ENCODE measurements around the gene SLC9A9. TPM values are rescaled to one million over a fixed set of nuclear protein-coding genes. Genes with fewer than 3 reads are reported as not detected.

SLC9A9 gene
- total and polyA plus RNA-seq, 9 of the 15 experiments (the other 6 are each of a cell fraction or from before 2014, with no cell fraction given): 0.03 to 0.13 TPM; not detected in 7

GRCh38 chr3:143653935-143654334 lies 194.3 kb downstream of the SLC9A9 start (continued):
- TF ChIP-seq, protein P1, sequence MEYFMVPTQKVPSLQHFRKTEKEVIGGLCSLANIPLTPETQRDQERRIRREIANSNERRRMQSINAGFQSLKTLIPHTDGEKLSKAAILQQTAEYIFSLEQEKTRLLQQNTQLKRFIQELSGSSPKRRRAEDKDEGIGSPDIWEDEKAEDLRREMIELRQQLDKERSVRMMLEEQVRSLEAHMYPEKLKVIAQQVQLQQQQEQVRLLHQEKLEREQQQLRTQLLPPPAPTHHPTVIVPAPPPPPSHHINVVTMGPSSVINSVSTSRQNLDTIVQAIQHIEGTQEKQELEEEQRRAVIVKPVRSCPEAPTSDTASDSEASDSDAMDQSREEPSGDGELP (CRISPR knock-in tag; IDR thresholded peaks at IDR 0.05; ENCODE audit: borderline replicate concordance): no peak
- TF ChIP-seq NEUROD1 (IDR thresholded peaks at IDR 0.05; ENCODE audit: borderline replicate concordance, low read depth, low read length, partially characterized antibody): no peak
- TF ChIP-seq ZNF766 (CRISPR knock-in tag; conservative IDR thresholded peaks at IDR 0.05): no peak
- TF ChIP-seq GABPB1 (CRISPR knock-in tag; IDR thresholded peaks at IDR 0.05): no peak
- peak; percentile 77 for TF ChIP-seq MAFK (IDR thresholded peaks at IDR 0.05; ENCODE audit: low read length)
- TF ChIP-seq, protein P2, sequence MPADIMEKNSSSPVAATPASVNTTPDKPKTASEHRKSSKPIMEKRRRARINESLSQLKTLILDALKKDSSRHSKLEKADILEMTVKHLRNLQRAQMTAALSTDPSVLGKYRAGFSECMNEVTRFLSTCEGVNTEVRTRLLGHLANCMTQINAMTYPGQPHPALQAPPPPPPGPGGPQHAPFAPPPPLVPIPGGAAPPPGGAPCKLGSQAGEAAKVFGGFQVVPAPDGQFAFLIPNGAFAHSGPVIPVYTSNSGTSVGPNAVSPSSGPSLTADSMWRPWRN (IDR thresholded peaks at IDR 0.05; ENCODE audit: low read depth): no peak
- TF ChIP-seq C11orf30 (IDR thresholded peaks at IDR 0.05; ENCODE audit: low read depth): peak; percentile 74
- TF ChIP-seq SMARCA5 (IDR thresholded peaks at IDR 0.05): no peak
- TF ChIP-seq ZNF583 (CRISPR knock-in tag; IDR thresholded peaks at IDR 0.05): no peak
- peak; percentile 84 for TF ChIP-seq MAFF (IDR thresholded peaks at IDR 0.05; ENCODE audit: low read length)
- no peak for TF ChIP-seq ZNF584 (CRISPR knock-in tag; IDR thresholded peaks at IDR 0.05; ENCODE audit: low read depth)
- no peak for TF ChIP-seq FOXK2 (conservative IDR thresholded peaks at IDR 0.05 in 1 of 2, IDR thresholded peaks at IDR 0.05 in 1 of 2; ENCODE audit: low read depth in 2 of 2)
- no peak for TF ChIP-seq KAT2B (IDR thresholded peaks at IDR 0.05; ENCODE audit: low read depth, low read length)
- no peak for TF ChIP-seq ZNF717 (CRISPR knock-in tag; IDR thresholded peaks at IDR 0.05)
- TF ChIP-seq PBX2 (CRISPR knock-in tag; IDR thresholded peaks at IDR 0.05; ENCODE audit: low read depth): no peak
- TF ChIP-seq PBX2 (tag; conservative IDR thresholded peaks at IDR 0.05; ENCODE audit: low read depth): no peak
- peak; percentile 81 for TF ChIP-seq ZNF316 (IDR thresholded peaks at IDR 0.05)
- TF ChIP-seq SUPT5H (IDR thresholded peaks at IDR 0.05): no peak
- no peak for TF ChIP-seq GATAD2B (IDR thresholded peaks at IDR 0.05; ENCODE audit: borderline replicate concordance)
- TF ChIP-seq KDM4B (IDR thresholded peaks at IDR 0.05; ENCODE audit: borderline replicate concordance in 2 of 2, low read depth in 1 of 2): no peak
- no peak for TF ChIP-seq ZFP30 (CRISPR knock-in tag; IDR thresholded peaks at IDR 0.05; ENCODE audit: borderline replicate concordance)
- TF ChIP-seq COPS2 (conservative IDR thresholded peaks at IDR 0.05): no peak
- no peak for TF ChIP-seq ZNF143 (CRISPR knock-in tag; IDR thresholded peaks at IDR 0.05)
- TF ChIP-seq ILK (tag; IDR thresholded peaks at IDR 0.05; ENCODE audit: borderline replicate concordance, low read depth): no peak
- TF ChIP-seq SMARCB1 (IDR thresholded peaks at IDR 0.05; ENCODE audit: insufficient read length, low read depth): no peak
- no peak for TF ChIP-seq SIX5 (IDR thresholded peaks at IDR 0.05; ENCODE audit: borderline replicate concordance in 1 of 2, insufficient read depth in 1 of 2, low read depth in 1 of 2, low read length in 2 of 2)
- TF ChIP-seq CBFA2T2 (conservative IDR thresholded peaks at IDR 0.05): no peak
- TF ChIP-seq MAFG (tag; conservative IDR thresholded peaks at IDR 0.05): peak; percentile 76
- no peak for TF ChIP-seq NCOA2 (IDR thresholded peaks at IDR 0.05; ENCODE audit: partially characterized antibody in 2 of 2)
